Measurements from ENCODE around the gene CNTF.

The CNTF gene

GRCh38 chr11:58645854-58646253 lies 23.4 kb downstream of the CNTF start:
- H3K27me3 ChIP-seq (ENCODE audit: insufficient read depth, low read length, poor library complexity), result peaks cover 2% of the 10 kb centered on the region
- no peak overlapping the region for H3K4me2 ChIP-seq (ENCODE audit: insufficient read depth, low read length)
- H3K79me2 ChIP-seq (ENCODE audit: insufficient read depth, low read length), result no peaks in the 10 kb centered on the region
- DNase-seq, result no peak
- no peak overlapping the region for H3K9ac ChIP-seq (ENCODE audit: low read depth, low read length)
- H3K4me1 ChIP-seq (ENCODE audit: insufficient read depth, low read length), result peaks cover 3% of the 10 kb centered on the region
- H3K27ac ChIP-seq (ENCODE audit: low read length), result no peak overlapping the region
- no peaks in the 10 kb centered on the region for H3K36me3 ChIP-seq (ENCODE audit: insufficient read depth, low read length)
- no peak for ATAC-seq (ENCODE audit: insufficient read depth, low read depth)
- H3K9me3 ChIP-seq (ENCODE audit: insufficient read depth, low read length, severe bottlenecking), result peaks cover 6% of the 10 kb centered on the region
- H3K4me3 ChIP-seq (ENCODE audit: low read depth in 1 of 2, low read length in 2 of 2), result no peak overlapping the region
- H4K20me1 ChIP-seq (ENCODE audit: insufficient read depth, low read length), result no peaks in the 10 kb centered on the region
- no peak overlapping the region for H2AFZ ChIP-seq (ENCODE audit: low read depth, low read length)
- TF ChIP-seq EZH2 (IDR thresholded peaks at IDR 0.05; ENCODE audit: borderline replicate concordance, low read depth, low read length, severe bottlenecking), result no peak
- no peak for TF ChIP-seq CTCF (IDR thresholded peaks at IDR 0.05; ENCODE audit: borderline replicate concordance, extremely low read depth, low read length, poor library complexity, severe bottlenecking)

GRCh38 chr11:58647141-58647699 lies 24.8 kb downstream of the CNTF start:
- Histone ChIP-seq H3K4me2 (ENCODE audit: insufficient read depth, low read length) (no peak overlapping the region), H3K27ac (ENCODE audit: low read length) (no peak overlapping the region), H4K20me1 (ENCODE audit: insufficient read depth, low read length) (no peaks in the 10 kb centered on the region), H3K79me2 (ENCODE audit: insufficient read depth, low read length) (no peaks in the 10 kb centered on the region), H3K27me3 (ENCODE audit: insufficient read depth, low read length, poor library complexity) (peaks cover 2% of the 10 kb centered on the region), H3K9ac (ENCODE audit: low read depth, low read length) (no peak overlapping the region), H3K4me1 (ENCODE audit: insufficient read depth, low read length) (no peaks in the 10 kb centered on the region), H3K36me3 (ENCODE audit: insufficient read depth, low read length) (no peaks in the 10 kb centered on the region), H3K4me3 (ENCODE audit: low read depth in 1 of 2, low read length in 2 of 2) (no peak overlapping the region), H2AFZ (ENCODE audit: low read depth, low read length) (no peak overlapping the region), H3K9me3 (ENCODE audit: insufficient read depth, low read length, severe bottlenecking) (peaks cover 6% of the 10 kb centered on the region)
- ATAC-seq (ENCODE audit: insufficient read depth, low read depth), result no peak
- no peak for DNase-seq
- TF ChIP-seq CTCF (IDR thresholded peaks at IDR 0.05; ENCODE audit: borderline replicate concordance, extremely low read depth, low read length, poor library complexity, severe bottlenecking), result no peak
- no peak for TF ChIP-seq EZH2 (IDR thresholded peaks at IDR 0.05; ENCODE audit: borderline replicate concordance, low read depth, low read length, severe bottlenecking)

- Histone ChIP-seq H3K79me2 (ENCODE audit: insufficient read depth, low read length) (no peaks in the 10 kb centered on the region), H3K4me3 (ENCODE audit: low read depth in 1 of 2, low read length in 2 of 2) (no peak overlapping the region), H3K9me3 (ENCODE audit: insufficient read depth, low read length, severe bottlenecking) (peaks cover 6% of the 10 kb centered on the region), H4K20me1 (ENCODE audit: insufficient read depth, low read length) (no peaks in the 10 kb centered on the region), H2AFZ (ENCODE audit: low read depth, low read length) (no peak overlapping the region), H3K4me2 (ENCODE audit: insufficient read depth, low read length) (no peak overlapping the region), H3K9ac (ENCODE audit: low read depth, low read length) (no peak overlapping the region), H3K36me3 (ENCODE audit: insufficient read depth, low read length) (no peaks in the 10 kb centered on the region), H3K27ac (ENCODE audit: low read length) (no peak overlapping the region), H3K4me1 (ENCODE audit: insufficient read depth, low read length) (no peaks in the 10 kb centered on the region), H3K27me3 (ENCODE audit: insufficient read depth, low read length, poor library complexity) (peaks cover under 1% of the 10 kb centered on the region)
- ATAC-seq (ENCODE audit: insufficient read depth, low read depth), result no peak
- TF ChIP-seq EZH2 (IDR thresholded peaks at IDR 0.05; ENCODE audit: borderline replicate concordance, low read depth, low read length, severe bottlenecking) (no peak), CTCF (IDR thresholded peaks at IDR 0.05; ENCODE audit: borderline replicate concordance, extremely low read depth, low read length, poor library complexity, severe bottlenecking) (no peak)
- no peak for DNase-seq
Measured at GRCh38 chr11:58647866-58648265, 25.4 kb downstream of the CNTF start.

All from DND-41 (cell line).